ENCODE results near the gene PEX5L.

The PEX5L gene

DNA sequence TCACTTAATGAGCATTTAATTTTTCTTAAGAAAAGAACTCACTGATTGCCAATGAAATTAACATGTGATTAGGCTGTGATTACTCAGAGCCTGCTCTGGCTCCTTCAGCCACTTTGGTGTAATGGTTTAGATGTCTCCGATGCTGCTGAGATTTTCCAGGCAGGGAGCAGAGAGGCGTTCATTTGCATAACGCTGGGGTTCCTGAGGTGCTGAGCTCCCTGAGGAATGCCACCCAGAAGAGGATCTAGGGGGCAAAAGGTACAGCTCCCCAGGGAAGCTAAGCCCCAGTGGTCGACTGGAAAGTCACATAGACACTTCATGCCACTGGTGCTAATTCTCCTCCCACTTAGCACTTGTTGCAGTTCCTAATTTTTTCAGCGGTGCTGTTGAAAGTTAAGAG, 264.4 kb downstream of the PEX5L start:
- no peak for DNase-seq (ENCODE audit: low read depth in 2 of 2)

DNA sequence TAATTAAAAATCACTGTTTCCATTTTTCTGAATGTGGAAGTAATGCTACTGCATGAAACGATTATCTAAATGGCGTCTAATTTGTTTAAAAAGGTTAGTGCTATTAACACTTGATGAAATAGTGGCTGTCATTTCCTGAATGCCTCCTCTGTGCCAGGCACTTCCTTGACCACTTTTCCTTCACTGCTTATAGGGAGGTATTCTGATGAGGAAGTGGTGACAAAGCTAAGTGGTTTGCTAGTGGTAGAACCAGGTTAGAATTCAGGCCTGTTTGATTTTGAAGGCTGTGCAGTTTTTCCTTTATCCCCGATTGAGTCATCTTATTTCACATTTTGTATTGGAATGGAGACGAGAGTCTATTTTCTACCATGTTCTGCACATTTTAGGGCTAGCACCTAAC, 264.9 kb downstream of the PEX5L start:
- no peak for DNase-seq (ENCODE audit: low read depth in 2 of 2)

DNA sequence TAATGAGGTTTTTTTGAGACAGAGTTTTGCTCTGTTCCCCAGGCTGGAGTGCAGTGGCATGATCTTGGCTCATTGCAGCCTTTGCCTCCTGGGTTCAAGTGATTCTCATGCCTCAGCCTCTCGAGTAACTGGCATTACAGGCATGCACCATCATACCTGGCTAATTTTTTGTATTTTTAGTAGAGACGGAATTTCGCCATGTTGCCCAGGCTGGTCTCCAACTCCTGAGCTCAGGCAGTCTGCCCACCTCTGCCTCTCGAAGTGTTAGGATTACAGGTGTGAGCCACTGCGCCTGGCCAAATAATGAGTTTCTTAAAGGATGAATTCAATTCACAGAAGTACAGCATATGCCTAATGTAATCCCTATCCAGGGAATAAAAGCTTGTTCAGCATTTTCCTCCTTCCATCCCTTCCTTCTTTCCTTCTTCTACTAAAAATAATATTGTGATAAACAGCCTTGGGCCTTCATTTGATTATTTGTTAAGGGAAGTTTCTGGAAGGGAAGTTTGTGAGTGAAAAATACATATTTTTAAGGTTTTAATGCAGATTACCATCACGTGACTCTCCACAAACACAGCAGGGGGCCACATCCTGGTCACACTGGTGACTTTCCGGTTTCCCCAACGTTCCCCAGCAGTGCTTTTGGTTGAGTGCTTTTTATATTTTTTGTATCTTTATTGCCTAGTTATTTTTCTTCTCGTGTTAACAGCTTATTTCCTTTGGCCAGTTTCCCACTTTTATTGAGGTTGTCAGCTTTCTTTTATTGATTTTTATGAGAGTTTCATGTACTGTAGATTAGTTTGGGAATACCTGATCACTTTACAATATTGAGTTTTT, 267.1 kb downstream of the PEX5L start:
- DNase-seq (ENCODE audit: low read depth in 2 of 2) = no peak

DNA sequence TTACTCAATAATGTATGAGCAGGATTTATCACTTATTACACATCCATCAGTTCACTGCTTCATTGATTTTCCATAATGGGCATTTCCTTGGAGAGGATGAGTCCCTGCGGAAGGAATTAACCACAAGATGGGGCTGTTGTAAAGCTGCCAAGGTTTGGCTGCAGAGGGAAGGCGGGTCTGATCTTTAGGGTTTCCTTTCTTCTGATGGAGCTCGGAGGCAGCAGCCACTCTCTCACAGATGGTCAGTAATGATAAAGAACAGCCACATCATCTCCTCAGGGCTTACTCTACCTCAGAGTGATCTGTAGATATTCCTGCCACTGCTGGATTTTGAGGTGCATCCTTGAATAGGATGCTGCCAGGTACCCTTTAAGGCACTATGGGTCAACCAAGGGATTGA, 268.7 kb downstream of the PEX5L start:
- DNase-seq (ENCODE audit: low read depth in 2 of 2) = no peak

DNA sequence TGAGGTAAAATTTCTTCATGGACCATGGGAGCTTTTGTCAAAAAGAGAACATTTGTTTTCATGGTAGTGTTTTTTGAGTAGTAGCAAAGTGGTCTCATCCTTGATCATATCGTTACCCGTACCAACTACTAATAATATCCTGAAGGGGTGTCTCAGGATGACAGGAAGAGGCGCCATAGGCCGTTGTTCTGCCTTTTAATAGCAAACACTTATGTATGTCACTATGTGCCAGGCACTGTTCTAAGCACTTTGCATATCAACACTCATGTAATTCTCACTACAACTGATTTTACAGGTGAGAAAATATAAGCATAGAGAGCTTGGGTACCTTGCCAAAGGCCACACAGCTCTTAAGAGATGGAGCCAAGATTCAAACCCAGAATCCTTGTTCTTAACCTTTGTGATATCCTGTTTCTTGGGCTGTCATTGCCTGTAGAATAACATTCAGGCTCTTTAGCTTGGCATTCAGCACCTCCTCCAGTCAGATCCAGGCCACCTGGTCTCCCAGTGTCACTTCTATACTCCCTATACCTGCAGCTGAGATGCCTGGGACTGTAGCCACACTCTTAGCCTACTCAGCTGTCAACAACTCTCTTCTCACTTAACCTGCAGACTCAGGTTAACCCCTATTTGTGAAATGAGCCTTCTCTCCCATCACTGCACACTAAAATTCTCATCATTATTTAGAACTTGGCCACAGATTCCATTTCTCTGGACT, 270.2 kb downstream of the PEX5L start:
- DNase-seq (ENCODE audit: low read depth in 2 of 2) = no peak

DNA sequence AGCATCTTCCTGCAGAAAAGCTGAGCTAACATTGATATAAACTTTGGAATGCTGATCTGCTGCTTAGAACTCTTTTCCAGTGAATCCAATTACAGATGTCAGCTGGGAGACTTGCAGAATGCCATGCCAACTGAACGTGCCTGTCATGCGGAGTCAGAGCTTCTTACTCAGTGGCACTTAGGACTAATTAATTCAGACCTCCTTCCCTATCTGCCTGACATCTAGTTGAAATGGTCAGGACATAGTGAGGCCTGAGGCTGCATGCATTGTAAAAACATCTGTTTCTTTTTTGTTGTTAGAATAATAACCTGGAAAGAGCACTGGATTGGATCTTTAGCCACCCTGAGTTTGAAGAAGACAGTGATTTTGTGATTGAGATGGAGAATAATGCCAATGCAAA, 271.3 kb downstream of the PEX5L start:
- no peak for DNase-seq (ENCODE audit: low read depth in 2 of 2)

DNA sequence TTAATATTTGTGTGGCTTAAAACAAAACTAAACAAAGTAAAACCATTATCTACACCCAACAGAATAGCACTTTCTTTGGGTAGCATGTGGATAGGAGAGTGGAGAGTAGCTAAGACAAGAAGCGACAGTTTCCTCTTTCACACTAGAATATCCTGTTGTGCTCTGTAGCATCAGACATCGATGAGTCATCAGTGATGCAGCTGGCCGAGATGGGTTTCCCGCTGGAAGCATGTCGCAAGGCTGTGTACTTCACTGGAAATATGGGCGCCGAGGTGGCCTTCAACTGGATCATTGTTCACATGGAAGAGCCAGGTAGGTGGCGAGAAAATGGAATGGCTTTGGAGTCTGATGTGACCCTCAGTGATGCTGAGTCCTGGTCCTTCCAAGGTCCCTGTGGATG, 275.8 kb downstream of the PEX5L start:
- no peak for DNase-seq (ENCODE audit: low read depth in 2 of 2)

DNA sequence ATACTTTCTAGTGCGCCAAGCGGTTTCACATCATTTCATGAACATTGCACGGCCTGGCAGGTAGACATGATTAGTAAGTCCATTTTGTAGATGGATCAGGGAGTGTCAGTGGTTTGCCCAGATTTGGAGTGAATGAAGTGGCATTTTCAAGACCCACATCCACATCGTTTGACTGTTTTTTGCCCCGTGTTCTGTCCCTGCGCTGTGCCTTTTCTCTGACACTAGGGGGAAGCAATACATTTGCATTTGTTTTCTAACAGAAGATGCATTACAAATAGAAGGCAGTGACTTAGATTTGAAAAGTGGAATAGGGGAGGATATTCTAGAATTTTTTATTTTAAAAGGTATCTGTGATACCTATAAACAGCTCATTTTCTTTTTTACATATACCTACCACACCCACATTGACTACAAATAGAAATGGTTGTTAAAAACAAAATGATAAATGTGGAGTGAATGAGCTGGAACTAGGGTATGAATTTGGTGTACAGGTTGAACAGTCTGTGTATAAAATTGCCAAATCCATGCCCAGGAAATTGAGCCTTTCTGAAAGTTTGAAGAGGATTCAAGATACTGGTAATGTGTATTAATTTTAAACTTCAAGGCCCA, 285.9 kb downstream of the PEX5L start:
- DNase-seq (ENCODE audit: low read depth in 2 of 2) = no peak

DNA sequence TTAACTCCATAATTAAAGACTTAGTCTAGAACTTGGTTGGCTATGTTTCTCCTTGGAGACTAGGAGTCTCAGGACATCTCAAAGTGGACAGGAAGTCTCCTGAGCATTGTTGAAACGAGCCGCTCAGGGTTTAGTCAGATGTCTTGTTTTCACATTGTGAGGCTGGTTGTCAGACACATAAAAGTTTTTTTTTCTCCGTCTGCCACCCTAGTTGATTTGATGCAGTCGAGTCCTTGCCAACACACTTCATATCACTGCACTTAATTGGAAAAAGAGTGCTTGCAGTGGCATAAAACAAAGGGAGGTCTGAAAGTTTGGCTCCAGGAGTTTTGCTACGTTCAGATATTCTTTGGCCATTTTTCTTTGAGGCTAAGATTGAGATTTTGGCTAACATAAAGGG, 291.0 kb downstream of the PEX5L start:
- DNase-seq (ENCODE audit: low read depth in 2 of 2) = no peak

DNA sequence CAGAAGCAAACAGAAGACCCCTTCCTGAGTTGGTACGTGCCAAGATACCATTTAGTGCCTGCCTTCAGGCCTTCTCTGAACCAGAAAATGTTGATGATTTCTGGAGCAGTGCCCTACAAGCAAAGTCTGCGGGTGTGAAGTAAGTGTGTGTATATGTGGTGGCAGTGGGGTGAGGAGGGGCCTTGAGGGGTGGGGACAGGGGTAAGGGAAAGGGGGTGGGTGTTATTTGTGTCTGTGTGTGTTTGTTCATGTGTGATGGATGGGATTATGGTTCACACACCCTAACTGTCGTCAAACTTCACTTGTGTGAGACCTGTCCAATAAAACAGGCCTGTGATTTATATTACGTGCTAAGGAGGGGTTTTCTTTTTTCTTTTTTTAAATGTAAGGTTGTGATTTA, 291.7 kb downstream of the PEX5L start:
- DNase-seq (ENCODE audit: low read depth in 2 of 2) = no peak

All from stimulated activated CD8-positive, alpha-beta memory T cell treated with anti-CD3 and anti-CD28 coated beads, Interleukin-15, amount 100 ng/mL, for 48 hours (primary cell).